ENCODE data around the gene KIF3B. TPM values are rescaled to one million over a fixed set of nuclear protein-coding genes. Genes with fewer than 3 reads are reported as not detected.
"Not testable (repeated sequence)": the region's sequence is repeated elsewhere in the genome, so short reads cannot be mapped to it uniquely, and the experiment has no call there.

The KIF3B gene
- total RNA-seq, 4 donors from 2014 or later: 26.6 to 46.5 (median 37.5) TPM

GRCh38 chr20:32382102-32382950 lies 104.9 kb downstream of the KIF3B start:
- no peak for TF ChIP-seq EP300 (IDR thresholded peaks at IDR 0.05; ENCODE audit: low read depth)
- no peak for TF ChIP-seq POLR2A (IDR thresholded peaks at IDR 0.05)
- no peak for TF ChIP-seq CTCF (IDR thresholded peaks at IDR 0.05)
- TF ChIP-seq POLR2AphosphoS5 (IDR thresholded peaks at IDR 0.05): no peak
- Histone ChIP-seq H3K4me1 (peaks cover 14 to 43% (median 28%) of the 10 kb centered on the region in 4 donors), H3K9me3 (no peaks in the 10 kb centered on the region), H3K36me3 (no peaks in the 10 kb centered on the region), H3K4me3 (no peak overlapping the region), H3K27me3 (no peaks in the 10 kb centered on the region), H3K27ac (peak overlapping the region; percentile 2 to 63 (median 52))
- peak; percentile 46 for DNase-seq
- WGBS, 2 donors (ENCODE audit: low coverage in 1 of 2): 32 to 73% methylated on average over 6 to 11 of the region's 11 CpGs
- intact Hi-C loops (cut with DNase I; ENCODE audit: low total_unique reads) (no loop called here), in situ Hi-C loops (cut with MboI; ENCODE audit: low pct_ligation_motif_present in 1 of 4, low pct_unique_long_range_greater_than_20kb in 1 of 4, low sequenced_read_pairs in 3 of 4) (no loop called here)

- H3K27me3 ChIP-seq; H3K27ac ChIP-seq; H3K4me3 ChIP-seq; H3K9me3 ChIP-seq; in situ Hi-C loops (cut with MboI; ENCODE audit: low pct_ligation_motif_present in 1 of 4, low pct_unique_long_range_greater_than_20kb in 1 of 4, low sequenced_read_pairs in 3 of 4); H3K36me3 ChIP-seq; DNase-seq; intact Hi-C loops (cut with DNase I; ENCODE audit: low total_unique reads): not testable (repeated sequence)
- peaks cover 14 to 48% (median 29%) of the 10 kb centered on the region in 4 donors for H3K4me1 ChIP-seq
- WGBS, 2 donors (ENCODE audit: low coverage in 1 of 2): 94 to 100% methylated on average over 2 to 9 of the region's 9 CpGs
Observed at GRCh38 chr20:32383441-32383840, 106.0 kb downstream of the KIF3B start.

Other genes with a start within 250 kb of the KIF3B start
- 10 to 100 TPM in 3 of 4 donors, 1 to 10 TPM in 1; 9.7 to 22.7 (median 11.7) TPM for gene HCK, start 225.4 kb upstream of the KIF3B start, total RNA-seq
- gene TM9SF4, start 167.9 kb upstream of the KIF3B start, total RNA-seq: 10 to 100 TPM; 35.5 to 44.8 (median 42.6) TPM
- 10 to 100 TPM in 2 of 4 donors, 1 to 10 TPM in 2; 6.6 to 24.9 (median 11.8) TPM for gene PLAGL2, start 69.9 kb upstream of the KIF3B start, total RNA-seq
- 10 to 100 TPM; 13.8 to 96.1 (median 49.6) TPM for gene POFUT1, start 69.8 kb upstream of the KIF3B start, total RNA-seq
- 100 to 1,000 TPM in 1 of 4 donors, 10 to 100 TPM in 3; 39.6 to 293 (median 92.8) TPM for gene ASXL1, start 80.7 kb downstream of the KIF3B start, total RNA-seq